H4 (cell line): ENCODE data around the gene ZNF71. TPM values are rescaled to one million over a fixed set of nuclear protein-coding genes. Genes with fewer than 3 reads are reported as not detected.

Experiments used
- total RNA-seq: library from RNA; depleted of rRNA; stranded (reverse); fragments of >200 nt; shearing (Covaris generic); gene quantifications from 2 replicates; pipeline ENCODE4 v1.2.3, GENCODE V29; 2014; rRNA removed

The ZNF71 gene
- total RNA-seq, 1 experiment from 2014 or later, result 13.2 TPM

Other genes starting within 250 kb of the ZNF71 start
- gene ZNF582, start 201.8 kb upstream of the ZNF71 start, total RNA-seq, result 6.8 and 8.8 TPM in 2 replicates
- 10.6 and 12.4 TPM in 2 replicates for gene ZNF583, start 191.0 kb upstream of the ZNF71 start, total RNA-seq
- gene ZNF667, start 118.0 kb upstream of the ZNF71 start, total RNA-seq, result 2.9 and 6.4 TPM in 2 replicates
- 1.4 and 1.6 TPM in 2 replicates for gene ZNF471, start 87.4 kb upstream of the ZNF71 start, total RNA-seq
- 3.9 and 4.7 TPM in 2 replicates for gene ZFP28, start 56.4 kb upstream of the ZNF71 start, total RNA-seq
- gene ZNF470, start 27.8 kb upstream of the ZNF71 start, total RNA-seq, result 0.68 and 1.6 TPM in 2 replicates
- not detected in 2 replicates for gene SMIM17, start 47.9 kb downstream of the ZNF71 start, total RNA-seq
- gene ZNF835, start 76.5 kb downstream of the ZNF71 start, total RNA-seq, result 0.04 TPM in 1 of 2 replicates, not detected in the other
- gene PEG3, start 245.4 kb downstream of the ZNF71 start, total RNA-seq, result 0.90 and 2.8 TPM in 2 replicates
- gene ZIM2, start 245.4 kb downstream of the ZNF71 start, total RNA-seq, result 0.14 and 0.31 TPM in 2 replicates